ENCODE results near the gene TMEM191B.
"Not testable (repeated sequence)": the region's sequence is repeated elsewhere in the genome, so short reads cannot be mapped to it uniquely, and the experiment has no call there.

TMEM191B gene

DNA sequence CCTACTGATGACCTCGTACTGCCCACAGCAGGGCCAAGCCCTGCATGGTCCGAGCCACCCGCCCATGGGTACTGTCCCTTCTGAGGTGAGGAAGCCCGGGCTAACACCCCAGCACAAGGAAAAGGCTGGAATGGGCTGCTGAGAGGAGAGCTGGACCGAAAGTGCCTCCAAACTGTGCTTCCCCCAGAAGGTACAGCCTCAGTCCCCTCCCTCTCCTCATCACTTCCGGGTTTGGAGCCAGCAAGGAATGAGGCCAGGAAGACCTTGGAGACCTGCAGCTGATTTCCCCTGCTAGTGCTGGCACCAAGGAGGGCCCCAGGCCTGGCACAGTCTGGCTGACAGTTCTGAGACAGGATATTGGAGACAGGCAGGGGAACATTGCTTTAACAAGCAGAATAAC is 31.3 kb downstream of the TMEM191B start:
- not testable (repeated sequence) for DNase-seq

DNA sequence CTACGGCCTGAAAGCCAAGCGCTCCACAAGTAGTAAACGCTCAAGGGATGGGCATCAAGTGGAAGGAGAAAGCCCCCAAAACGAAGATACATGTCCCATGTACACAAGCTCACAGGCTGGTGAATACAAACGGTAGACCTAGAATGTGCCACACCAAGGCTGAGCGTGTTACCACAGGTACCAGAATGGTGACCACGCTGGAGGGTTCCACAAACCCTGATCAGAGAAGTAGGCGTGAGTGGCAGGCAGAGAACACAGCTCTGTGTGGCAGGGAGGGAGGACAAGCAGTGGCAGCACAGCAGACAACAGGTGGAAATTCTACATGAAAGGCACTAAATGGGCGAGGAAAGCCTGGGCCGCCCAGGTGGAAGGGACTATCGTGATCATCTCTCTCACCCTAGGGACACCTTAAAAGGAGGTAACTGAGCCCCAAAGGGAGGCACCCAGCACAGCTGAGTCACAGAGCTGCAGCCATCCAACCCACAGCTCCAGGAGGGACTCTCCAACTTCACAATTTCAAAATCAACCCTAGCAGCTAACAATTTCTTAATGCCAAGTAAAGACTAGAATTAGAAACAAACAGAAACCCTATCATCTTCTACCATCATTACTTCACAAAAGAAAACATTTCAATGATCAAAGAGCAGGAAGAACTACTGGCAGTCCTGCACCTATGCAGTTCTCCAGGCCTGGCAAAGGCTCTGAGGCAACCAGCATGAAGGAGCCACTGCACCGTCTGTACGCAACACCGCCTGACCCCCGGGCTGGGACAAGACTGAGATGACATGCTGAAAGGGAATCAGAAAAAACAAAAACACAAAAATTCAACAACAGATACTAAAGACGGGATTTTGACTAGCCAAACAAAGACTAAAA is 32.7 kb downstream of the TMEM191B start:
- DNase-seq = not testable (repeated sequence)

DNA sequence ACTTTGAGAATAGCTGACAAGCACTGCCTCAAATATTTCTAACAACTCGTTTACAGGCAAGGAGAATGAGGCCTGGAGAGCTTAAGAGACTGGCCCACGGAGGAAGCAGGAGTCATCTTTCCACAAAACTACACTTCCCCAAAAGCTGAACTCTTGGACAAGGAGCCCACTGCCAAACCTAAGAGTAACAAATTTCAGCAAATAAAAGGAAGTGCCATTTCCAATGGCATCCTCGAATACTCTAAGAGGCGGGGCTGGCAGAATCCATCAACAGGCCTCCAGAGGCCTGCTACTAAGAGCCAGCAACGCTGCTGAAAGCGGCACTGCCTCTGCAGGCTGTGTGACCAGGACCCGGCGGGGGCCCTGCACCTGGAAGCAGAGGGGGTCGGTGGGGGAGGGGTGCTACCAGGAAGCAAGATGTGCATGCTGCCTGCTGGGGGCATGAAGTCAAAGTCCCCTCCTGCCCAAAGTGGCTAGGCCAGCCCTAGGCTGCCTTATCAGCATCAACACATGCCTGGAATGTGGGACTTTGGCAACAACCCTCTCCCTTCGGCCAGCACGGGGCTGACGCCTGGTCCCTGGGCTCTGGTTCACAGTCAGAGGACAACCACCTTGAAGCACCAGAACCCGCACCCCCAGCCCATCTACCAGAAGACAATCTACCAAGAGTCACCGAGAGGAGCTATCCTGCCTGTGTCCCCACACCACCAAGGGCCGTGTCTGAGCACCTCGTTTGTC is 43.1 kb downstream of the TMEM191B start:
- DNase-seq = not testable (repeated sequence)

DNA sequence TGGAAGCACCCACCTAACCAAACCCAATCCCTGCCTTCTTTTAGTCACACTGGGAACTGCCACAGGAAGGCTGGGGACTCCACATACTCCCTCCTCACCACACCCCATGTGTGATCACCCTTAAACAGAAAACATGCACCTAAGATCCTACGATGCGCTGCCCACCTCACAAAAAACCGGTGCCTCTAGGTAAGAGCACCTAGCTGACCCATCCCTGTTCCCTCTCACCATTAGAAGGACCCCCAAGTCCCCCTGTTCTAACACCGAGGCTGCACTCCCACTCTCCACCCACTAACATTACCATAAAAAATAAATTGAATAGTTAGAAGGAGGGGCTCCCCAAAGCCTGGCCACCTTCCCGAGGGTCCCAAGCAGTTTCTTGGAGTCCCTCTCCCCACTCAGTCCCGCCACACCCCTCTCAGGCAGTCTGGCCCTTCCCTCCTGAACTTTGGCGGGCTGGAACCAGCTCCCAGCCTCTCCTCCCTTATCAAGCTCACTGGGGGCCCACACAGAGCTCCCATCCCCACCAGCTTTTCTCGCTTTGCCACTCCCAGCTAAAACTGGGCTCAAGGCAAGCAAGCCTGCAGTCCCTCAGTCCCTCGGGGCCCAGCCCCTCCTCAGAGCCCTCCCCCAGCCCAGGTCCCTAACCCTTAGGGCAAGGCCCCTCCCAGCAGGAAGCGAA is 46.0 kb downstream of the TMEM191B start:
- not testable (repeated sequence) for DNase-seq

DNA sequence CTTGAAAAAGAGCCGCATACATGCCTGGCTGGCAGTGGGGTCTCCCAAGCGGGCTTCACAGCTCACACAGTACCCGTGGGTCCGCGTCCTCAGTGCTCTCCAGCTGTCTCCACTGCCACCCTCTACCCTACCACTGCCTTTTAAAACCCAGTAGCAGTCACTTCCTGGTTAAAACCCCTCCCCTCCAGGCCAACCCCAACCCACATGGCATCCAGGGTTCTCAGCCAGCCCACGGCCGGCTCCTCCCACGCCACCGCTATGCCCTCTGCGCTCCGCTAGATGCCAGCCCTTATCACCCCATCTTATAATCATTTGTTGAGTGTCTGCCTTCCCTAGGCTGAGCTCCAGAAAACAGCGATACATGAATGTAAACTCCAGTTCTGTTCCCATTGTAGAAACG is 47.0 kb downstream of the TMEM191B start:
- not testable (repeated sequence) for DNase-seq

DNA sequence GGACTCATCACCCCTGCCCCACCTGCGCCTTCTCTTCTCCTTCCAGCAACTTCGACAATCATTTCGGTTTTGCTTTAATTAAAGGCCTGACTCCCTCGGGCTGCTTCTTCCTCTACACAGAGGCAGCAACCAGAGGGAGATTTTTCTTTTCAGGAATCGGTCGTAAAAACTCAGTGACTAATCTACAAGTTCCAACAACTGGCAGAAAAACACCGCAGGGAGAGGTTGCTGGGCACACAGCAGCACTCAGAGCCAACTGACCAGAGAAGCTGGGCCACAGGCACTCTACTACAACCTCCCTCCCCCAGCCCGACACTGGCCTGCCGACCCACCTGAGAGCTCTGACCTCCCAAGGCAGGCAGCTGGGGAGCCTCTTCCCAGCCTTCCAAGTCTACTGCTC is 48.1 kb downstream of the TMEM191B start:
- not testable (repeated sequence) for DNase-seq

DNA sequence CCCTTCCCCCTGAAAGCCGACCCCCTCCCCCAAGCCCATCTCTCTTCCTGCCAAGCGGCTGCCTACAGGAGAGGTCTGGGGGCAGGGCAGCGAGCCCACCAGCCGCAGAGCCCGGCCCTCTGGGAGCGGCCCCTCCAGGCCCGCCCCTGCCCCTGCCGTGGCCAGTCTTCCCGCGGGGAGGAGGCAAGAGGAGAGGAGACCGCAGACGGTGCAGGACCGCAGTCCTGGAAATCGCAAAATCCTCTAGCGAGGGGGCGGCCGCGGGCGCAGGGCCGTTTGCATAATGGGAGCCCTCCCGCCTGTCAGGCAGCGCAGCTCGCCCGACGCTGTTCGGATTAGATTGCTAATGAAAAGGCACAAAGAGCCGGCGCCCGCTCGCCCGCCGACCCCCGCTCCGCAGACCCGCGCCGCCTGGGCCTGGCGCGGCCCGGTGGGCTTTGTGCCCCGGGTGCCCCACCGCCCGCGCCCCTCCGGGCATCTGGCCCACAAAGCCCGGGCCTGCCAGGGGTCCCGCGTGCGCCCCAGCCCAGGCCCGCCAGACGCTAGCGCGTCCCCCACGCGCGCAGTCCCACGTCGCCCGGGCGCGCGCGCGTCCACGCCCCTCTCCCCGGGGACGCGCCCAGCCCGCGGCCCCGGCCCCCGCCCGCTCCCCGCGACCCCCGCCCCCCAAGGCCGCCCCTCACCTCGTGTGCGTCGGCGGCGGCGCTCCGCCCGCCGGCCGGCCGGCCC is 49.7 kb downstream of the TMEM191B start:
- not testable (repeated sequence) for DNase-seq

DNA sequence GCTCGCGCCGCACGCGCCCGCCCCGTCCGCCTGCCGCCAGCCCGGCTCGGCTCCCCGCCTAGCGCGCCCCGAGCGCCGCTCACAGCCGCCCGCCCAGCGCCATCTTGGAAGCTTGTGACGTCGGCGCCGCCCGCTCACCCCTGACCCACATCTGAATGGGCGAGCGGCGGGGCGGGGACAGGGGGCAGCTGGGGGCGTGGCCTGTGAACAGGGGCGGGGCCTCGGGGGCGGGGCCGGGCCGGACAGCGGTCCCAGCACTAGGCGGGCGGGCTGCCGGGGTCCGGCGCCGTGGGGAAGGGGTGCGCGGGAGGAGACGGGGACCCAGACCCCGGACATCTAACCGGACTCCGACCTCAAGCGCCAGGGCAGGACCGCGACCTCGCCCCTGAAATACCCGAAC is 50.2 kb downstream of the TMEM191B start:
- DNase-seq = not testable (repeated sequence)

Data from NCI-H510A (cell line).